Amniotic stem cell (primary cell): ENCODE data around the gene AIFM3.
"Not testable (repeated sequence)": the region's sequence is repeated elsewhere in the genome, so short reads cannot be mapped to it uniquely, and the experiment has no call there.

Experiments
- DNase-seq: peaks from one replicate; lab custom pipeline; 2025; lab: John Stamatoyannopoulos, UW

The AIFM3 gene

DNA sequence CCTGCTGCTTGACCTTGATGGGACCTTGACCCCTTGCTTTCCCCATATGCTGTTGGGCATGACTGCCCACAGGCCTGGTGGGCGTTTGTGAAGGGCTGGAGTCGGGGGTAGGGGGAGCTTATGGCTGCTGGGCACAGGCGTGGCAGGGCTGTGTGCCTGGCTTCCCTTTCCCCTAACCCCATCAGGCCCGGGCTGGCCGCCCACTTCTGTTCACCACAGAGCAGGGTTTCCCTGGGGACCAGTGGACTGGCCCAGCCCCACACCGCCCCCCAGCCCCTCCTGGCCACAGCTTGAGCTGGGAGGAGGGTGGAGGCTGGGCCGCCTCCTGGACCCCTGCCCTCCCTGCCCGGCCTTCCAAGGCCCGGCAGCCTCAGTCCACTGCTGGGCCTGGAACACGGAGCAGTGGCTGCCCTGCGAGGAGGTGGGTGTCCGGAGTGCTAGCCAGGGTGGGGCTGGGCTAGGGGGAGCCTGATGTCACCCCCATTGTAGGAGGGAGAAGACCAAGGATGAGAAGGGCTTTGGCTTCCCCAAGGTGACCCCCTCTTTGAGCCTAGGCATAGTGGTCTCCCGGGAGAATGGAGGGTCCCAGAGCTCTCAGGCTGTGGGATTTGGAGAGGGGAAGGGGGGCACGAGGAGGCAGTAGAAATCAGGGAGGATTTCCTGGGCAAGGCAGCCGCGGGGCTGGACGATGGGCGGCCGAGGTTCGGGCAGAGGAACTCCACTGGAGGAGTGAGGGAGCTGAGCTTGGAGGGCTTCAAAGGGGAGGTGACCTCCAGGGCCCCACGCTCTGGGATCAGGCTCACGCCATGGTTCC is at the start of gene AIFM3:
Gene AIFM3, plus strand, starts transcription at position 373 of the 814 bp plus-strand sequence. CDS start 690 bp downstream, outside the sequence.
- DNase-seq = no peak

DNA sequence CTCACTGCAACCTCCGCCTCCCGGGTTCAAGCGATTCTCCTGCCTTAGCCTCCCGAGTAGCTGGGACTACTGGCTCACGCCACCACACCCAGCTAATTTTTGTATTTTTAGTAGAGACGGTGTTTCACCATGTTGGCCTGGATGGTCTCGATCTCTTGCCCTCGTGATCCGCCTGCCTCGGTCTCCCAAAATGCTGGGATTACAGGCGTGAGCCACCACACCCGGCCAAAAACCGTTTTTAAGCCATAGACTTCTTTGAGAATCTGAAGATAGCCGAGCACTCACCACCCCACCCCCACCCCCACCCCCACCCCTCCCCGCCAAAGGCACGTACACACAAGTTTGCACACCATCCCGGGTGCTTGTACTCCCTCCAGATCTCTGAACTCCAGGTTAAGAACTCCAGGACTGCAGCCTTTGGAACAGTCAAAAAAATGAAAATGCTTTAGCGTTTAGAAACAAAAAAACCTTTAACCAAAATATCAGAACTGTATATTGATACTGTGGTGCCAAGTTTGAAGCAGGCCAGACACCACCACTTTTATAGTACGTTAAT is 48.3 kb upstream of the AIFM3 start:
- DNase-seq = no peak

DNA sequence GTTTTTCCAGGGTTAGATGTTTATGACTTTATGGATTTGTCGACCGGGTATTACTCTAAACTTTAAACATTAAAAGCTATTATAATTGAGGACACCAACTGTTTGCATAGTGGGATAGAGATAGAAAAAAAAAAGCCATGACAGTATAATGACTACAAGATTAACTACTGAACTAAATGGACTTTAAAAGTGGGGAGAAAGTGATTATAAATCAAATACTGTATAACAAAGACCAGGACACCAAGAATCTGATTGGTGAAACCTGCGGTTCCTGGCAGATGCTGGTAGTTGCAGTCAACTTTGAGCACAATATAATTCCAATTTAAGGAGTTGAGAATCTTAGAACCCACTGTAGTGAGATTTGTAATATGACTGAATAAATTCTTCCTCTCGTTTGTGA is 47.3 kb upstream of the AIFM3 start:
- no peak for DNase-seq

GRCh38 chr22:20920881-20921203 is 46.2 kb upstream of the AIFM3 start:
- DNase-seq = no peak

GRCh38 chr22:20922141-20922751 is 44.8 kb upstream of the AIFM3 start:
- no peak for DNase-seq

- no peak for DNase-seq
Measured at GRCh38 chr22:20926243-20926642, 40.8 kb upstream of the AIFM3 start.

- DNase-seq = no peak
Measured at GRCh38 chr22:20927940-20928572, 39.0 kb upstream of the AIFM3 start.

DNA sequence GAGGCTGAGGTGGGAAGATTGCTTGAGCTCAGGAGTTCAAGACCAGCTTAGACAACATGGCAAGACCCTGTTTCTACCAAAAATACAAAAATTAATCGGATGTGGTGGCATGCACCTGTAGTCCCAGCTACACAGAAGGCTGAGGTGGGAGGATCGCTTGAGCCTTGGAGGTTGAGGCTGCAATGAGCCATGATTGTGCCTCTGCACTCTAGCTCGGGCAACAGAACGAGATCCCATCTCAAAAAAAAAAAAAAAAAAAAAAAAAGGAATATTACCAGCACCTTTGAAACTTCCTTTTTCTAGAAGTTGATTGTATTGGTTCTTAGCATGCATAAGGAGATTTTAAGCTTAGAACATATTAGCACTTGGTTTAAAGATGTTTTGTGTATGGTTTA is 38.5 kb upstream of the AIFM3 start:
- DNase-seq = no peak

DNA sequence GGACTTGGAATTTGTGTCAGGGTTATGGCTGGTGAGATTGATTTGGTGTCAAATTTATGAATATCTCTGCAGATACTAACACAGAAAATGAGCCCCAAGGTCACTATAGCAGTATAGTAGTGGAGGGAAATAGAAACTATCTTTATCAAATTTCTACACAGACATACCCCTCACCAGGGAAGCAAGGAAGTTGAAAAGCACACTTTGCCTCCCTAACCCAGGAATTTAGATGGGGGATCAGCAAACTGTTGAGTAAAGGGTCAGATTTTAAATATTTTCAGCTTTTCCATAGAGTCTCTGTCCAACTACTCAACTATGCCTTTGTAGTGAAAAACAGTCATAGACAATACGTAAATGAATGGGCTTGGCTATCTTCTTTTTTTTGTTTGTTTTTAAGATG is 37.1 kb upstream of the AIFM3 start:
- no peak for DNase-seq

- not testable (repeated sequence) for DNase-seq
Measured at GRCh38 chr22:20930435-20930834, 36.6 kb upstream of the AIFM3 start.

DNA sequence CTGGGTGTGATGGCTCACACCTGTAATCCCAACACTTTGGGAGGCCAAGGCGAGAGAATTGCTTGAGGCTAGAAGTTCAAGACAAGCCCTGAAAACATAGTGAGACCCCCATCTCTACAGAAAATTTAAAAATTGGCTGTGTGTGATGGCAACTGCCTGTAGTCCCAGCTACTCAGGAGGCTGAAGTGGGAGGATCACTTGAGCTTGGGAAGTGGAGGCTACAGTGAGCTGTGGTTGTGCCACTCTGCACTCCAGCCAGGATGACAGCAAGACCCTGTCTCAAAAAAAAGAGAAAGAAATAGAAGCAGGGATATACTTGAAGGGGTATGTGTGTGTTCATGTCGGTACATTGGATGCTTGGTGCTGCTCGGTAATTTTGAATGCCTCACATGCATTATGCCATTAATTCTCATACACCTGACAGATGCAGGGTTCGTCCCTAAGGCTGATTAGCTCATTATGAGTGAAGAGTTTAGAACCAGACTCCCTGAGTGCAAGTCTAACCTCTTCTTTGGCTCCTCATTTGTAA is 35.9 kb upstream of the AIFM3 start:
- no peak for DNase-seq

DNA sequence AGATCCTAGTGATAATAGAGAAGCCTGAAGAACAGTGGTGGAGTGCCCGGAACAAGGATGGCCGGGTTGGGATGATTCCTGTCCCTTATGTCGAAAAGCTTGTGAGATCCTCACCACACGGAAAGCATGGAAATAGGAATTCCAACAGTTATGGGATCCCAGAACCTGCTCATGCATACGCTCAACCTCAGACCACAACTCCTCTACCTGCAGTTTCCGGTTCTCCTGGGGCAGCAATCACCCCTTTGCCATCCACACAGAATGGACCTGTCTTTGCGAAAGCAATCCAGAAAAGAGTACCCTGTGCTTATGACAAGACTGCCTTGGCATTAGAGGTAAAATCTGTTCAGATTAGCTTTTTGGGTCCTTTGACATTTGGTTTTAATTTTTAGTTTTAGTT is 33.1 kb upstream of the AIFM3 start:
- no peak for DNase-seq

GRCh38 chr22:20935049-20935448 is 32.0 kb upstream of the AIFM3 start:
- not testable (repeated sequence) for DNase-seq

DNA sequence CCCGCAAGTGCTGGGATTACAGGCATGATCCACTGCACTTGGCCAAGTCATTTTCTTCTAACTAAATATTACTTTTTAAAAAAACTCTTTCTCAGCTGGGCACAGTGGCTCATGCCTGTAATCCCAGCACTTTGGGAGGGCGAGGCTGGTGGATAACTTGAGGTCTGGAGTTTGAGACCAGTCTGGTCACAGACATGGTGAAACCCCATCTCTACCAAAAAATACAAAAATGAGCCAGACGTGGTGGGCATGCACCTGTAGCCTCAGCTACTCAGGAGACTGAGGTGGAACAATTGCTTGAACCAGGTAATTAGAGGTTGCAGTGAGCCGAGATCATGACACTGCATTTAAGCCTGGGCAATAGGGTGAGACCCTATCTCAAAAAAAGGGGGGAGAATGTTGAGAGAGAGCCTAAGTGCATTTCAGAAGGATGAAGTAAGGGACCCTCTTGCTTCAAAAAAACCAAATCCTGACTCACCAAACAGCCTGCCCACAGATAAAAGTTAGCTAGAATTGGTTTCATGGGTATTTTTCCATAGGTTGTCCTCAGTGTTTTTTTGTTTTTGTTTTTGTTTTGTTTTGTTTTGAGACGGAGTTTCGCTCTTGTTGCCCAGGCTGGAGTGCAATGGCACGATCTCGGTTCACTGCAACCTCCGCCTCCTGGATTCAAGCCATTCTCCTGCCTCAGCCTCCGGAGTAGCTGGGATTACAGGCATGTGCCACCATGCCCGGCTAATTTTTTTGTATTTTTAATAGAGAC is 31.1 kb upstream of the AIFM3 start:
- DNase-seq = not testable (repeated sequence)

GRCh38 chr22:20937031-20937793 is 29.8 kb upstream of the AIFM3 start:
- no peak for DNase-seq

DNA sequence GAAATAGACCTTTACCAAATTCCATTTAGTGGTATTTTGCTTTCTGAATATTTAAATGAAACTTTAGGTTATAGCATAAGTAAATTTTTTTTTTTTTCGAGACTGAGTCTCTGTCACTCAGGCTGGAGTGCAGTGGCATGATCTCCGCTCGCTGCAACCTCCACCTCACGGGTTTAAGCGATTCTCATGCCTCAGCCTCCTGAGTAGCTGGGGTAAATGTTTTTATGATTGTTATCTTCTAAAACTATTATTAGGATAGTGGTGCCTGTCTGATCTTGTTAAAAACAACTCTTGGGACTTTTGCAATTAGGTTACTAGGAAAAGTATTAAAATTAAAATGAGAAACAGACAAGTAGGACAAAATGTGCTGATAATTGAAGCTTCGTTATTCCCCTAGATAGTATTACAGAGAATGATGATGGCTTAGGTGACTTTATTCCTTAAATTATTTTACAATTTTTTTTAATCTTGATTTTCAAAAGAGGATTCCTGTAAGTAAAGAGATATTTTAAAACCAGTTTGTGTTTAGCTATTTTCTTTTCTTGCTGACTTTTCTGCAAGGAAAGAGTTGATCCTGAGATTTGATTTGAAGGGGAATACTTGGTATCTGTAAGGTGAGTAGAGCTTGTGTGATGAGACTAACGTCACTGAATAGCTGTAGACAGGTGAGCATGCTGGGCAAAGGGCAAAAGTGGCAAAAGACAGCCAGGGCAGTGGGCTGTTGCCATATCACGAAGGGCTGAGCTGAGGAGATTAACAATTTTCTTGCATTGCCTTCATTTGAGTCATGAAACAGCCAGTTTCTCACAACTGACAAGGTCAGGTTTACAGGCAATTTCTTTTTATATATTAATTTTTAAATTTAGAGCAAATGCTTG is 29.0 kb upstream of the AIFM3 start:
- DNase-seq = no peak

DNA sequence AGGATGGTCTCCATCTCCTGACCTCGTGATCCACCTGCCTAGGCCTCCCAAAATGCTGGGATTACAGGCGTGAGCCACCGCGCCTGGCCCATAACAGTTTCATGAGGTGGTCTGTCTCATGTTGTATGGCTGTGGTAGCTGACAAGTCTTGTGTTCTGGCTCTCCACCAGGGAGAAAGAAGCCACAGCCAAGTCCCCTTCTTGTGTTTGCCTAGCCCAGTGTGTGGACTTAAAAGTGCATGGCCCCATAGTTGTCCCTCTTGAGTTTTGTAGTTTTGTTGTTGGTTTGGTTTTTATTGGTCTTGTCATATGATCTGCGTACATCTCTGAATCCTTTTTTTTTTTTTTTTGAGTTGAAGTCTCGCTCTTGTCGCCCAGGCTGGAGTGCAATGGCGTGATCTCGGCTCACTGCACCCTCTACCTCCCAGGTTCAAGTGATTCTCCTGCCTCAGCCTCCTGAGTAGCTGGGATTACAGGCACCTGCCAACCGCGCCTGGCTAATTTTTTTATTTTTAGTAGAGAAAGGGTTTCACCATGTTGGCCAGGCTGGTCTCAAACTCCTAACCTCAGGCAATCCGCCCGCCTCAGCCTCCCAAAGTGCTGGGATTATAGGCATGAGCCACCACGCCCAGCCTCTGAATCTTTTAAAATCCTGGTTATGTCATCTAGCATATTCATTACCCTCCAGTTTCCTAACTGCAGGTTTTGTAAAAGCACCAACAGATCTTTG is 27.4 kb upstream of the AIFM3 start:
- not testable (repeated sequence) for DNase-seq

DNA sequence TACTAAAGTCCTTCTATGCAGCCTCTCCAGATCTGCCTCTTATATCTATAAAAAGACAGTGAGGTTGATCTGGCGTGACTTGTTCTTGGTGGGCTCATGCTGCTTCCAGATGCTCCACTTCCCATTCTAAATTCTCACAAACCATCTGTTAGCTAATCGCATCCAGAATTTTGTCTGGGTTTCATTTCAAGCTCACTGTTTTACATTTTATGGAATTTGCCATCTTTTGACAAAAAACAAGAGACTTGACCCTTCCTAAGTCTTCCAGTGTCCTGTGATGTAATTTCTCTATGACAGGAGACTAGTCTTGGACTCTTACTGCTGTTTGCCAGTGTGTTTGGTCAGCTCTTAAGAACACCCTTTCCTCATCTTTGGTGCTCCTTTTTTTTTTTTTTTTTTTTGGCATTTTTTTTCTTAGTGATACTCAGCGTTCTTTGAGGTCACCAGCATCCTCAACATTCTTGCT is 26.8 kb upstream of the AIFM3 start:
- no peak for DNase-seq

GRCh38 chr22:20940904-20941385 is 26.1 kb upstream of the AIFM3 start:
- no peak for DNase-seq
